Psoas muscle (tissue), 8 donors: ENCODE results near the gene KIDINS220. TPM values are rescaled to one million over a fixed set of nuclear protein-coding genes. Genes with fewer than 3 reads are reported as not detected.

Source experiments
- ATAC-seq, 4 donors: fragments of 200-7000 bp; cut with Tn5 transposase; one replicate each; pipeline ENCODE4 v1.9.1; 2020; ENCODE audit warnings: moderate library complexity in 3 of 4, mild to moderate bottlenecking in 2 of 4
- DNase-seq, 2 donors: peaks; one replicate each; pipeline ENCODE4 v3.0.0-alpha.2; 2020
- H3K27ac ChIP-seq: fragments of 200-600 bp; one replicate; pipeline ENCODE4 v1.8.0; 2022
- H3K27me3 ChIP-seq, 3 donors: fragments of 200-600 bp in 1 of 3; one replicate each; pipeline versions ENCODE4 v1.6.1 to v1.8.0; 2013 to 2022; ENCODE audit warnings: low read length in 2 of 3, mild to moderate bottlenecking in 2 of 3, moderate library complexity in 1 of 3; ENCODE audit not compliant: insufficient read depth in 3 of 3
- H3K36me3 ChIP-seq, 2 donors: fragments of 200-600 bp in 1 of 2; one replicate each; pipeline versions ENCODE4 v1.6.1 to v1.8.0; 2013 to 2022; ENCODE audit warnings: low read depth in 1 of 2, mild to moderate bottlenecking in 1 of 2, moderate library complexity in 1 of 2; ENCODE audit not compliant: insufficient read depth in 1 of 2
- H3K4me1 ChIP-seq: fragments of 200-600 bp; one replicate; pipeline ENCODE4 v1.8.0; 2022
- H3K4me3 ChIP-seq: fragments of 200-600 bp; one replicate; pipeline ENCODE4 v1.8.0; 2022; ENCODE audit warnings: mild to moderate bottlenecking
- H3K9me3 ChIP-seq: fragments of 200-600 bp; one replicate; pipeline ENCODE4 v1.8.0; 2022
- CTCF ChIP-seq: fragments of 200-600 bp; IDR thresholded peaks from one replicate; pipeline ENCODE4 v1.8.0; 2022; ENCODE audit warnings: antibody characterized with exemption
- WGBS, 3 donors: extraction: QIAGEN DNeasy Blood & Tissue Kit; methylation state at CpG; one replicate each; pipeline versions ENCODE4 v1.1.6 to v1.1.7; 2013; 5-methylcytosine and 5-hydroxymethylcytosine counted together
- intact Hi-C, 2 donors: fragments of 100-400 bp; cut with DNase I; formaldehyde crosslinking; loops; one replicate each; pipeline versions ENCODE4 v1.11.0 to v1.14.2; 2022
- polyA plus RNA-seq, 3 donors: library from polyadenylated mRNA; stranded (reverse); fragments of 200-250 nt; gene quantifications; one replicate each; pipeline ENCODE4 v1.2.3, GENCODE V29; 2013
- total RNA-seq, 4 donors: library from RNA; stranded (reverse); fragmentation: NEBNext Ultra II Directional in 2 of 4; extraction: Animal tissue kit (Norgen Biotek cat#: 25700) in 2 of 4; gene quantifications; one replicate each; pipeline versions ENCODE4 v1.2.1 to v1.2.4, GENCODE V29; 2021 to 2023
- donor health status: healthy with polysubstance abuse.
- donor health status: DM: no; HTN: no; CAD: no; lungs with moderate emphysema.
- donor health status: Bipolar disorder and iron deficiency.
- donor health status: healthy.
- donor health status: DM: yes; HTN: yes; CAD: no.
- donor health status: DM: no; HTN: no; CAD: no.
- donor health status: DM: no; HTN: no; CAD: no.
- donor health status: DM: yes; HTN: yes; CAD: no.

KIDINS220 gene
- total and polyA plus RNA-seq, 7 donors = 7.5 to 52.0 (median 40.4) TPM

GRCh38 chr2:8857709-8858108 lies 20.3 kb upstream of the KIDINS220 start:
- peaks cover 0 to 2% (median 0%) of the 10 kb centered on the region in 3 donors for H3K27me3 ChIP-seq
- DNase-seq (no peak), ATAC-seq (peak; percentile 57 to 83 (median 74))
- H3K9me3 ChIP-seq = no peaks in the 10 kb centered on the region
- intact Hi-C loops = no loop called here
- H3K4me3 ChIP-seq = no peak overlapping the region
- H3K36me3 ChIP-seq = no peaks in the 10 kb centered on the region
- H3K27ac ChIP-seq = no peak overlapping the region
- no peak for TF ChIP-seq CTCF
- WGBS, 3 donors = 61 to 79% (median 68%) methylated on average over 11 of the region's 11 CpGs
- no peaks in the 10 kb centered on the region for H3K4me1 ChIP-seq

DNA sequence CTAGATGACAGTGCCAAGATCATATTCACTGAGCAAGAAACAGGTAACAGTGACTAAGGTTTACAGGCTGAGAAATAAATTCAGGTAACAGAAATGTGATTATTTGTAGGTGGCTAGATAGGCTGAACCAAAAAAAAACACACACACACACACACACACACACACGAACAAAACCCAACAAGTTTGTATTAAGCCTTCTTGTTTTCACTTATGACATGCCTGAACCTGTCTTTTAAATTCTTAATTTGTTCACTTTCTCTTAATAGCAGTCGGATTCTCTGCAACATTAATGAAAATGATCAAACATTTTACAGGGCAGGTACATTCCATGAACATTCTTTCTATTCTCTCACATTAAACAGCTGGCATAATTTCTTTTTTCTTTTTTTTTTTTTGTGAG lies 18.8 kb upstream of the KIDINS220 start:
- TF ChIP-seq CTCF = no peak
- H3K36me3 ChIP-seq = no peaks in the 10 kb centered on the region
- H3K27ac ChIP-seq = no peak overlapping the region
- ATAC-seq (no peak), DNase-seq (no peak)
- H3K4me3 ChIP-seq = no peak overlapping the region
- H3K9me3 ChIP-seq = no peaks in the 10 kb centered on the region
- H3K27me3 ChIP-seq = peaks cover 0 to 2% (median 0%) of the 10 kb centered on the region in 3 donors
- intact Hi-C loops = no loop called here
- 90 to 100% (median 92%) methylated on average over 2 of the region's 2 CpGs for WGBS, 3 donors
- no peaks in the 10 kb centered on the region for H3K4me1 ChIP-seq

DNA sequence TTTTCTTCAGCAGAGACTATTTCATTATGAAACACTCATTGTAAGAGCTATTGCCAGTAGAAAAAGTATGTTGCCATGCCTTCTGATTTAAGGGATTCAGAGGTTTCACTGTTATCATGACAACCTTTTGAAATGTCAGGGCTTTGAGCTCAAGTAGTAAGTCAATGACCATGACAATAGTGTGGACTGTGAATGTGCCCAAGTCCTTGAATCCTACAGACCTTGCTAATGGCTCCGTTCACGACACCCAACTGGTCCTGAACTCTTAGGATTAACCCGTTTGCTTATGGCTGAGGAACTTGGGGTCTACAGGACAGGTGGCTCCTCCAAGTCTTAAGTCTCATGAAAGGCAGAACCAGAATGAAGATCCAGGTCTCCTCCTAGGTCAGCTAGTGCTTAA lies 17.6 kb upstream of the KIDINS220 start:
- H3K4me3 ChIP-seq = no peak overlapping the region
- no peak overlapping the region for H3K27ac ChIP-seq
- DNase-seq (no peak), ATAC-seq (no peak)
- no peaks in the 10 kb centered on the region for H3K4me1 ChIP-seq
- peaks cover 0 to 2% (median 0%) of the 10 kb centered on the region in 3 donors for H3K27me3 ChIP-seq
- 89 to 95% (median 93%) methylated on average over 3 of the region's 3 CpGs for WGBS, 3 donors
- no peak for TF ChIP-seq CTCF
- H3K36me3 ChIP-seq = no peaks in the 10 kb centered on the region
- intact Hi-C loops = no loop called here
- no peaks in the 10 kb centered on the region for H3K9me3 ChIP-seq

DNA sequence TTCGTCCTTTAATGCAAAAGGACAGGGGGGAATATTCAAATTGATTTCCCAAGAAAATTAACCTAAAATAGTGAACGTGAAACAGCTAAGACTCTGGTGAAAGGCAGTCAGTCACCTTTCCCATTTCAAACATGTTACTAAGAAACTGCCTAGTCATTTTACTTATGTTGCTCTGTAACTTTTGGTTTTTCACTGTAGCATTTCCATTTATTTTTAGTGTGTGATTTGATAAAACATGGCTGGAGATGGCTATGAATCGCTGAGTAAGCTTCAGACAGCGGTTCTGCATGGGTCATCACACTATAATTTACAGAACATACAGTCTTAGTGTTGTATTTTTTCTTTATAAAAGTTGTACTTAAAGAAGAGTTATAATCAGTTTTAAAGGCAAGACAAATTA lies 16.0 kb upstream of the KIDINS220 start:
- no peak overlapping the region for H3K27ac ChIP-seq
- H3K9me3 ChIP-seq = no peaks in the 10 kb centered on the region
- H3K36me3 ChIP-seq = no peaks in the 10 kb centered on the region
- TF ChIP-seq CTCF = no peak
- intact Hi-C loops = no loop called here
- DNase-seq (no peak), ATAC-seq (no peak)
- H3K27me3 ChIP-seq = peaks cover 0 to 2% (median 0%) of the 10 kb centered on the region in 3 donors
- H3K4me1 ChIP-seq = no peaks in the 10 kb centered on the region
- WGBS, 3 donors = 95 to 96% (median 95%) methylated on average over 4 of the region's 4 CpGs
- no peak overlapping the region for H3K4me3 ChIP-seq

- Histone ChIP-seq H3K27me3 (peaks cover 0 to 2% (median 0%) of the 10 kb centered on the region in 3 donors), H3K4me3 (no peak overlapping the region), H3K36me3 (no peaks in the 10 kb centered on the region), H3K9me3 (no peaks in the 10 kb centered on the region), H3K27ac (no peak overlapping the region), H3K4me1 (no peaks in the 10 kb centered on the region)
- no peak for TF ChIP-seq CTCF
- DNase-seq (no peak), ATAC-seq (no peak)
- WGBS, 3 donors = 69 to 77% (median 70%) methylated on average over 10 of the region's 10 CpGs
- intact Hi-C loops = no loop called here
Observed at GRCh38 chr2:8851811-8852560, 14.6 kb upstream of the KIDINS220 start.
